Dermis blood vessel endothelial cell (primary cell): Measurements from ENCODE around the gene PDZD7. TPM values are rescaled to one million over a fixed set of nuclear protein-coding genes. Genes with fewer than 3 reads are reported as not detected.

Experiments used
- DNase-seq: peaks from one replicate; pipeline ENCODE4 v3.0.0; 2010
- total RNA-seq: library from RNA; depleted of rRNA; stranded (reverse); fragments of >200 nt; gene quantifications from 2 replicates; pipeline ENCODE4 v1.2.3, GENCODE V29; 2014

Gene PDZD7
- total RNA-seq, 1 donor from 2014 or later = 0.34 TPM

GRCh38 chr10:101060951-101061623 lies 30.2 kb upstream of the PDZD7 start:
- peak; percentile 92 for DNase-seq

GRCh38 chr10:101060036-101060950 lies 29.4 kb upstream of the PDZD7 start:
- peak; percentile 95 for DNase-seq

- DNase-seq = no peak
Observed at GRCh38 chr10:101056365-101057151, 25.6 kb upstream of the PDZD7 start.

- DNase-seq = no peak
Observed at GRCh38 chr10:101055411-101055810, 24.5 kb upstream of the PDZD7 start.

- DNase-seq = no peak
Observed at GRCh38 chr10:101054876-101055275, 23.9 kb upstream of the PDZD7 start.

GRCh38 chr10:101054351-101054750 lies 23.4 kb upstream of the PDZD7 start:
- no peak for DNase-seq

- no peak for DNase-seq
Observed at GRCh38 chr10:101053516-101053915, 22.6 kb upstream of the PDZD7 start.

GRCh38 chr10:101052285-101052684 lies 21.4 kb upstream of the PDZD7 start:
- DNase-seq = no peak

- DNase-seq = peak; percentile 69
Observed at GRCh38 chr10:101050208-101051069, 19.5 kb upstream of the PDZD7 start.

GRCh38 chr10:101047961-101048892 lies 17.3 kb upstream of the PDZD7 start:
- DNase-seq = no peak

- no peak for DNase-seq
Observed at GRCh38 chr10:101047268-101047667, 16.3 kb upstream of the PDZD7 start.

- DNase-seq = no peak
Observed at GRCh38 chr10:101046332-101047238, 15.7 kb upstream of the PDZD7 start.

- DNase-seq = no peak
Observed at GRCh38 chr10:101044117-101044516, 13.2 kb upstream of the PDZD7 start.

- DNase-seq = no peak
Observed at GRCh38 chr10:101043363-101043707, 12.4 kb upstream of the PDZD7 start.

- peak; percentile 98 for DNase-seq
Observed at GRCh38 chr10:101042667-101043362, 11.9 kb upstream of the PDZD7 start.

GRCh38 chr10:101042118-101042517 lies 11.2 kb upstream of the PDZD7 start:
- DNase-seq = no peak

GRCh38 chr10:101041252-101041761 lies 10.4 kb upstream of the PDZD7 start:
- peak; percentile 90 for DNase-seq

GRCh38 chr10:101040851-101041250 lies 9.9 kb upstream of the PDZD7 start:
- no peak for DNase-seq

GRCh38 chr10:101040061-101040460 lies 9.1 kb upstream of the PDZD7 start:
- DNase-seq = no peak
